GM18909 (cell line): ENCODE data around the gene ZNF107.

Experiments
- ATAC-seq: cut with Tn5 transposase; IDR thresholded peaks from one replicate; pipeline ENCODE4 v1.9.1; 2021; ENCODE audit warnings: mild to moderate bottlenecking; ENCODE audit not compliant: unreplicated experiment, poor library complexity

The ZNF107 gene

GRCh38 chr7:64665980-64666662, at the start of gene ZNF107:
ZNF107 (plus strand) TSS chr7:64666133; CDS start chr7:64666283, 150 bp downstream.
- peak; percentile 97 for ATAC-seq

GRCh38 chr7:64618785-64619456, 47.0 kb upstream of the ZNF107 start:
- no peak for ATAC-seq

- ATAC-seq = no peak
Measured at GRCh38 chr7:64619705-64620104, 46.2 kb upstream of the ZNF107 start.

- no peak for ATAC-seq
Measured at GRCh38 chr7:64621656-64622055, 44.3 kb upstream of the ZNF107 start.

- no peak for ATAC-seq
Measured at GRCh38 chr7:64625114-64626082, 40.5 kb upstream of the ZNF107 start.

GRCh38 chr7:64626083-64626469, 39.9 kb upstream of the ZNF107 start:
- ATAC-seq = no peak

- ATAC-seq = no peak
Measured at GRCh38 chr7:64626557-64626956, 39.4 kb upstream of the ZNF107 start.

GRCh38 chr7:64628192-64628591, 37.7 kb upstream of the ZNF107 start:
- ATAC-seq = no peak

- ATAC-seq = no peak
Measured at GRCh38 chr7:64628721-64629120, 37.2 kb upstream of the ZNF107 start.

- no peak for ATAC-seq
Measured at GRCh38 chr7:64630496-64630895, 35.4 kb upstream of the ZNF107 start.

GRCh38 chr7:64632029-64632428, 33.9 kb upstream of the ZNF107 start:
- no peak for ATAC-seq

GRCh38 chr7:64633401-64633800, 32.5 kb upstream of the ZNF107 start:
- no peak for ATAC-seq

GRCh38 chr7:64634406-64635062, 31.4 kb upstream of the ZNF107 start:
- no peak for ATAC-seq

- ATAC-seq = no peak
Measured at GRCh38 chr7:64636386-64636785, 29.5 kb upstream of the ZNF107 start.

- no peak for ATAC-seq
Measured at GRCh38 chr7:64637521-64638445, 28.1 kb upstream of the ZNF107 start.

- ATAC-seq = no peak
Measured at GRCh38 chr7:64638822-64639221, 27.1 kb upstream of the ZNF107 start.

GRCh38 chr7:64639267-64640001, 26.5 kb upstream of the ZNF107 start:
- ATAC-seq = no peak

GRCh38 chr7:64640504-64640903, 25.4 kb upstream of the ZNF107 start:
- ATAC-seq = no peak

- no peak for ATAC-seq
Measured at GRCh38 chr7:64642046-64642445, 23.9 kb upstream of the ZNF107 start.
